GM23338 (cell line): ENCODE measurements around the gene KIF5A. TPM values are rescaled to one million over a fixed set of nuclear protein-coding genes. Genes with fewer than 3 reads are reported as not detected.

ENCODE experiments used
- ATAC-seq: fragments of 200-7000 bp; cut with Tn5 transposase; 3 replicates; pipeline ENCODE4 v1.9.1; 2020
- DNase-seq: peaks from one replicate; pipeline ENCODE4 v3.0.0-alpha.2; 2015; ENCODE audit warnings: low spot score
- H2AFZ ChIP-seq: fragments of 200-600 bp; sonication (generic); 2 replicates; pipeline ENCODE4 v1.8.0; 2016; ENCODE audit warnings: antibody characterized with exemption, mild to moderate bottlenecking, moderate library complexity
- H3F3A ChIP-seq: fragments of 200-600 bp; sonication (generic); replicated peaks from 2 replicates; pipeline ENCODE4 v1.8.0; 2017; ENCODE audit warnings: antibody characterized with exemption, mixed run types, low read depth
- H3K27ac ChIP-seq: fragments of 200-600 bp; sonication (generic); 2 replicates; pipeline ENCODE4 v1.6.1; 2016; ENCODE audit warnings: low read depth
- H3K27me3 ChIP-seq: fragments of 200-600 bp; sonication (generic); 2 replicates; pipeline ENCODE4 v1.8.0; 2016; ENCODE audit warnings: mild to moderate bottlenecking, mixed run types, moderate library complexity; ENCODE audit not compliant: insufficient read depth
- H3K36me3 ChIP-seq: fragments of 200-600 bp; sonication (generic); 2 replicates; pipeline ENCODE4 v1.8.0; 2016; ENCODE audit warnings: mild to moderate bottlenecking; ENCODE audit not compliant: insufficient read depth
- H3K4me1 ChIP-seq: fragments of 200-600 bp; sonication (generic); 2 replicates; pipeline ENCODE4 v1.8.0; 2016; ENCODE audit warnings: mild to moderate bottlenecking, moderate library complexity; ENCODE audit not compliant: insufficient read depth
- H3K4me2 ChIP-seq: fragments of 200-600 bp; sonication (generic); 2 replicates; pipeline ENCODE4 v1.7.1; 2017; ENCODE audit warnings: mixed run types
- H3K4me3 ChIP-seq: fragments of 200-600 bp; sonication (generic); 2 replicates; pipeline ENCODE4 v1.6.1; 2016; ENCODE audit warnings: mixed run types
- H3K79me2 ChIP-seq: fragments of 200-600 bp; sonication (generic); replicated peaks from 2 replicates; pipeline ENCODE4 v1.8.0; 2017; ENCODE audit warnings: mild to moderate bottlenecking; ENCODE audit not compliant: insufficient read depth
- H3K9me2 ChIP-seq: fragments of 200-600 bp; sonication (generic); 2 replicates; pipeline ENCODE4 v1.8.0; 2017; ENCODE audit not compliant: insufficient read depth
- H4K20me1 ChIP-seq: fragments of 200-600 bp; sonication (generic); replicated peaks from 2 replicates; pipeline ENCODE4 v1.8.0; 2017; ENCODE audit warnings: mild to moderate bottlenecking; ENCODE audit not compliant: insufficient read depth
- H3K27ac Mint-ChIP-seq: 2 replicates; pipeline ENCODE4 v1.8.0; 2020; ENCODE audit warnings: inconsistent platforms, mild to moderate bottlenecking, moderate library complexity, mixed read lengths
- H3K27me3 Mint-ChIP-seq: 3 replicates; pipeline ENCODE4 v1.8.0; 2022; ENCODE audit warnings: low read depth, mild to moderate bottlenecking, moderate library complexity, mixed read lengths, inconsistent platforms; ENCODE audit not compliant: insufficient read depth, poor library complexity
- H3K36me3 Mint-ChIP-seq: 3 replicates; pipeline ENCODE4 v1.8.0; 2021; ENCODE audit warnings: low read depth, mild to moderate bottlenecking, inconsistent platforms, moderate library complexity, mixed read lengths
- H3K4me1 Mint-ChIP-seq: 3 replicates; pipeline ENCODE4 v1.8.0; 2020; ENCODE audit warnings: mild to moderate bottlenecking, inconsistent platforms, mixed read lengths
- H3K4me3 Mint-ChIP-seq: 3 replicates; pipeline ENCODE4 v1.8.0; 2021; ENCODE audit warnings: moderate library complexity, mild to moderate bottlenecking, inconsistent platforms, mixed read lengths
- H3K9me3 Mint-ChIP-seq: 3 replicates; pipeline ENCODE4 v1.8.0; 2020; ENCODE audit warnings: moderate library complexity, mild to moderate bottlenecking, inconsistent platforms, mixed read lengths
- CREB1 ChIP-seq: fragments of 250-450 bp; sonication (Bioruptor Pico); IDR thresholded peaks from 2 replicates; pipeline ENCODE4 v1.5.0; 2020; ENCODE audit warnings: low read depth, mild to moderate bottlenecking, moderate library complexity
- EZH2 ChIP-seq: fragments of 200-600 bp; sonication (generic); IDR thresholded peaks from one replicate; pipeline ENCODE4 v1.8.0; 2017; ENCODE audit warnings: antibody characterized with exemption, mild to moderate bottlenecking, low read depth; ENCODE audit not compliant: unreplicated experiment
- EZH2phosphoT487 ChIP-seq: fragments of 200-600 bp; sonication (generic); IDR thresholded peaks from one replicate; pipeline ENCODE4 v1.8.1; 2018; ENCODE audit warnings: antibody characterized with exemption; ENCODE audit not compliant: unreplicated experiment
- NANOG ChIP-seq: IDR thresholded peaks from 2 replicates; pipeline ENCODE4 v1.6.1; 2016; ENCODE audit warnings: antibody characterized with exemption, borderline replicate concordance
- POLR2AphosphoS5 ChIP-seq: IDR thresholded peaks from 2 replicates; pipeline ENCODE4 v1.6.1; 2016; ENCODE audit warnings: antibody characterized with exemption, low read depth
- STAT1 ChIP-seq: IDR thresholded peaks from one replicate; pipeline ENCODE4 v1.6.1; 2016; ENCODE audit warnings: antibody characterized with exemption; ENCODE audit not compliant: unreplicated experiment
- ZNF331 ChIP-seq: fragments of 250-450 bp; sonication (Bioruptor Pico); IDR thresholded peaks from 2 replicates; pipeline ENCODE4 v1.5.0; 2020; ENCODE audit warnings: low read depth, mild to moderate bottlenecking, moderate library complexity
- polyA plus RNA-seq: library from polyadenylated mRNA; unstranded; fragments of >200 nt; fragmentation: Nextera tagmentation; extraction: Ambion mirVana; gene quantifications from 2 replicates; pipeline ENCODE4 v1.2.1, GENCODE V29; 2016
- total RNA-seq: library from RNA; depleted of rRNA; stranded (reverse); fragments of >200 nt; shearing (Covaris generic); gene quantifications from 2 replicates; pipeline ENCODE4 v1.2.3, GENCODE V29; 2014
- TF ChIP-seq, protein P1 (sequence below): IDR thresholded peaks from one replicate; pipeline ENCODE4 v1.6.1; 2018; ENCODE audit warnings: antibody characterized with exemption; ENCODE audit not compliant: unreplicated experiment
- TF ChIP-seq, protein P2 (sequence below): IDR thresholded peaks from 2 replicates; pipeline ENCODE4 v1.6.1; 2016; ENCODE audit warnings: antibody characterized with exemption
- TF ChIP-seq, protein P3 (sequence below): fragments of 250-450 bp; sonication (Bioruptor Pico); IDR thresholded peaks from 2 replicates; pipeline ENCODE4 v1.5.0; 2020; ENCODE audit warnings: mild to moderate bottlenecking, moderate library complexity
- TF ChIP-seq, protein P4 (sequence below), 2 experiments: fragments of 200-600 bp in 1 of 2; sonication (generic) in 1 of 2; conservative IDR thresholded peaks; 2 replicates each; pipeline versions ENCODE4 v1.5.1 to v1.6.1; 2016 to 2017; ENCODE audit warnings: antibody characterized with exemption in 2 of 2, low read depth in 2 of 2, mild to moderate bottlenecking in 2 of 2, moderate library complexity in 1 of 2

Gene KIF5A
- total and polyA plus RNA-seq, 2 experiments from 2014 or later = 11.1 to 21.3 TPM

DNA sequence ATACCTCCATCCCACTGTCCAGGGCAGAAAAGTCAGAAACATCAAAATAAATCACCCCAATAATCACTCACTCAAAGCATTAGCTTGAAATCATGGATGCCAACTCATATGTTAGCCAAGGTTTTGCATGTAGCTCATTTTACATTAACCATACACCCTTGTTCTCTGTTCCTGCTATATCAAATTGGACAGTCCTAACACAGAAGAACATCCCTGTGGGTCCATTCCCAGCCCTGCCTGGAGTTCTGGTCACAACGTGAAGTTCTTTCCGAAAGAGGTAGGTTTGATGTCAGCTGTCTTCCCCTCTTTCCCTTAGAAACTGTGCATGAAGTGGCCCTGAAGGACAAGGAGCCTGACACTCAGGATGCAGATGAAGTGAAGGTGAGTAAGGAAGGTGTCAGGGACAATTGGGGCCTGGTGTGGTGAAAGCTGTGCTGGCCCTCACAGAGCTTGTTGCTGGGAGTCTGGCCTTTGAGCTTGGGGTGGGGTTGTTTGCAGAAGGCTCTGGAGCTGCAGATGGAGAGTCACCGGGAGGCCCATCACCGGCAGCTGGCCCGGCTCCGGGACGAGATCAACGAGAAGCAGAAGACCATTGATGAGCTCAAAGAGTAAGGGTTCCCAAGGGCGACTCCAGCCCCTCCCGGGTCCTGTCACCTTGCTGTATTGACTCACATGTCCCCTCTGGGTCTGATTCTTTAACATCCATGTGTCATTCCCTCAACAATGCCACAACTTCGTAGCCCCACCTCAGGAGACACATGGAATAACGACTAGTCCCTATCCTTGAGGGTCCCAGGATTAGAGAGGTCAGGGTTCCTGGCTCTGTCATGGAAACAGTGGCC lies 26.1 kb downstream of the KIF5A start:
- Mint-ChIP-seq H3K4me1 (no peaks in the 10 kb centered on the region), H3K36me3 (peaks cover 66% of the 10 kb centered on the region), H3K27ac (no peak overlapping the region), H3K9me3 (no peaks in the 10 kb centered on the region), H3K27me3 (peaks cover 4% of the 10 kb centered on the region), H3K4me3 (no peak overlapping the region)
- peaks cover 4% of the 10 kb centered on the region; the same call in 1 of the 2 replicates for H4K20me1 ChIP-seq
- H3F3A ChIP-seq = 0 out of 2 replicates have a peak, but pooled peaks cover 2% of the 10 kb centered on the region
- no peak for ATAC-seq
- no peaks in the 10 kb centered on the region for H3K79me2 ChIP-seq
- H3K4me3 ChIP-seq = no peak overlapping the region
- H3K9me2 ChIP-seq = no peaks in the 10 kb centered on the region
- H3K36me3 ChIP-seq = peaks cover 5% of the 10 kb centered on the region
- TF ChIP-seq, protein P1, sequence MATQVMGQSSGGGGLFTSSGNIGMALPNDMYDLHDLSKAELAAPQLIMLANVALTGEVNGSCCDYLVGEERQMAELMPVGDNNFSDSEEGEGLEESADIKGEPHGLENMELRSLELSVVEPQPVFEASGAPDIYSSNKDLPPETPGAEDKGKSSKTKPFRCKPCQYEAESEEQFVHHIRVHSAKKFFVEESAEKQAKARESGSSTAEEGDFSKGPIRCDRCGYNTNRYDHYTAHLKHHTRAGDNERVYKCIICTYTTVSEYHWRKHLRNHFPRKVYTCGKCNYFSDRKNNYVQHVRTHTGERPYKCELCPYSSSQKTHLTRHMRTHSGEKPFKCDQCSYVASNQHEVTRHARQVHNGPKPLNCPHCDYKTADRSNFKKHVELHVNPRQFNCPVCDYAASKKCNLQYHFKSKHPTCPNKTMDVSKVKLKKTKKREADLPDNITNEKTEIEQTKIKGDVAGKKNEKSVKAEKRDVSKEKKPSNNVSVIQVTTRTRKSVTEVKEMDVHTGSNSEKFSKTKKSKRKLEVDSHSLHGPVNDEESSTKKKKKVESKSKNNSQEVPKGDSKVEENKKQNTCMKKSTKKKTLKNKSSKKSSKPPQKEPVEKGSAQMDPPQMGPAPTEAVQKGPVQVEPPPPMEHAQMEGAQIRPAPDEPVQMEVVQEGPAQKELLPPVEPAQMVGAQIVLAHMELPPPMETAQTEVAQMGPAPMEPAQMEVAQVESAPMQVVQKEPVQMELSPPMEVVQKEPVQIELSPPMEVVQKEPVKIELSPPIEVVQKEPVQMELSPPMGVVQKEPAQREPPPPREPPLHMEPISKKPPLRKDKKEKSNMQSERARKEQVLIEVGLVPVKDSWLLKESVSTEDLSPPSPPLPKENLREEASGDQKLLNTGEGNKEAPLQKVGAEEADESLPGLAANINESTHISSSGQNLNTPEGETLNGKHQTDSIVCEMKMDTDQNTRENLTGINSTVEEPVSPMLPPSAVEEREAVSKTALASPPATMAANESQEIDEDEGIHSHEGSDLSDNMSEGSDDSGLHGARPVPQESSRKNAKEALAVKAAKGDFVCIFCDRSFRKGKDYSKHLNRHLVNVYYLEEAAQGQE = no peak
- TF ChIP-seq CREB1 (CRISPR knock-in tag) (no peak), ZNF331 (CRISPR knock-in tag) (no peak), POLR2AphosphoS5 (no peak), EZH2 (no peak), EZH2phosphoT487 (no peak), STAT1 (no peak), NANOG (no peak)
- TF ChIP-seq, protein P2, sequence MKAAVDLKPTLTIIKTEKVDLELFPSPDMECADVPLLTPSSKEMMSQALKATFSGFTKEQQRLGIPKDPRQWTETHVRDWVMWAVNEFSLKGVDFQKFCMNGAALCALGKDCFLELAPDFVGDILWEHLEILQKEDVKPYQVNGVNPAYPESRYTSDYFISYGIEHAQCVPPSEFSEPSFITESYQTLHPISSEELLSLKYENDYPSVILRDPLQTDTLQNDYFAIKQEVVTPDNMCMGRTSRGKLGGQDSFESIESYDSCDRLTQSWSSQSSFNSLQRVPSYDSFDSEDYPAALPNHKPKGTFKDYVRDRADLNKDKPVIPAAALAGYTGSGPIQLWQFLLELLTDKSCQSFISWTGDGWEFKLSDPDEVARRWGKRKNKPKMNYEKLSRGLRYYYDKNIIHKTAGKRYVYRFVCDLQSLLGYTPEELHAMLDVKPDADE = no peak
- TF ChIP-seq, protein P3, sequence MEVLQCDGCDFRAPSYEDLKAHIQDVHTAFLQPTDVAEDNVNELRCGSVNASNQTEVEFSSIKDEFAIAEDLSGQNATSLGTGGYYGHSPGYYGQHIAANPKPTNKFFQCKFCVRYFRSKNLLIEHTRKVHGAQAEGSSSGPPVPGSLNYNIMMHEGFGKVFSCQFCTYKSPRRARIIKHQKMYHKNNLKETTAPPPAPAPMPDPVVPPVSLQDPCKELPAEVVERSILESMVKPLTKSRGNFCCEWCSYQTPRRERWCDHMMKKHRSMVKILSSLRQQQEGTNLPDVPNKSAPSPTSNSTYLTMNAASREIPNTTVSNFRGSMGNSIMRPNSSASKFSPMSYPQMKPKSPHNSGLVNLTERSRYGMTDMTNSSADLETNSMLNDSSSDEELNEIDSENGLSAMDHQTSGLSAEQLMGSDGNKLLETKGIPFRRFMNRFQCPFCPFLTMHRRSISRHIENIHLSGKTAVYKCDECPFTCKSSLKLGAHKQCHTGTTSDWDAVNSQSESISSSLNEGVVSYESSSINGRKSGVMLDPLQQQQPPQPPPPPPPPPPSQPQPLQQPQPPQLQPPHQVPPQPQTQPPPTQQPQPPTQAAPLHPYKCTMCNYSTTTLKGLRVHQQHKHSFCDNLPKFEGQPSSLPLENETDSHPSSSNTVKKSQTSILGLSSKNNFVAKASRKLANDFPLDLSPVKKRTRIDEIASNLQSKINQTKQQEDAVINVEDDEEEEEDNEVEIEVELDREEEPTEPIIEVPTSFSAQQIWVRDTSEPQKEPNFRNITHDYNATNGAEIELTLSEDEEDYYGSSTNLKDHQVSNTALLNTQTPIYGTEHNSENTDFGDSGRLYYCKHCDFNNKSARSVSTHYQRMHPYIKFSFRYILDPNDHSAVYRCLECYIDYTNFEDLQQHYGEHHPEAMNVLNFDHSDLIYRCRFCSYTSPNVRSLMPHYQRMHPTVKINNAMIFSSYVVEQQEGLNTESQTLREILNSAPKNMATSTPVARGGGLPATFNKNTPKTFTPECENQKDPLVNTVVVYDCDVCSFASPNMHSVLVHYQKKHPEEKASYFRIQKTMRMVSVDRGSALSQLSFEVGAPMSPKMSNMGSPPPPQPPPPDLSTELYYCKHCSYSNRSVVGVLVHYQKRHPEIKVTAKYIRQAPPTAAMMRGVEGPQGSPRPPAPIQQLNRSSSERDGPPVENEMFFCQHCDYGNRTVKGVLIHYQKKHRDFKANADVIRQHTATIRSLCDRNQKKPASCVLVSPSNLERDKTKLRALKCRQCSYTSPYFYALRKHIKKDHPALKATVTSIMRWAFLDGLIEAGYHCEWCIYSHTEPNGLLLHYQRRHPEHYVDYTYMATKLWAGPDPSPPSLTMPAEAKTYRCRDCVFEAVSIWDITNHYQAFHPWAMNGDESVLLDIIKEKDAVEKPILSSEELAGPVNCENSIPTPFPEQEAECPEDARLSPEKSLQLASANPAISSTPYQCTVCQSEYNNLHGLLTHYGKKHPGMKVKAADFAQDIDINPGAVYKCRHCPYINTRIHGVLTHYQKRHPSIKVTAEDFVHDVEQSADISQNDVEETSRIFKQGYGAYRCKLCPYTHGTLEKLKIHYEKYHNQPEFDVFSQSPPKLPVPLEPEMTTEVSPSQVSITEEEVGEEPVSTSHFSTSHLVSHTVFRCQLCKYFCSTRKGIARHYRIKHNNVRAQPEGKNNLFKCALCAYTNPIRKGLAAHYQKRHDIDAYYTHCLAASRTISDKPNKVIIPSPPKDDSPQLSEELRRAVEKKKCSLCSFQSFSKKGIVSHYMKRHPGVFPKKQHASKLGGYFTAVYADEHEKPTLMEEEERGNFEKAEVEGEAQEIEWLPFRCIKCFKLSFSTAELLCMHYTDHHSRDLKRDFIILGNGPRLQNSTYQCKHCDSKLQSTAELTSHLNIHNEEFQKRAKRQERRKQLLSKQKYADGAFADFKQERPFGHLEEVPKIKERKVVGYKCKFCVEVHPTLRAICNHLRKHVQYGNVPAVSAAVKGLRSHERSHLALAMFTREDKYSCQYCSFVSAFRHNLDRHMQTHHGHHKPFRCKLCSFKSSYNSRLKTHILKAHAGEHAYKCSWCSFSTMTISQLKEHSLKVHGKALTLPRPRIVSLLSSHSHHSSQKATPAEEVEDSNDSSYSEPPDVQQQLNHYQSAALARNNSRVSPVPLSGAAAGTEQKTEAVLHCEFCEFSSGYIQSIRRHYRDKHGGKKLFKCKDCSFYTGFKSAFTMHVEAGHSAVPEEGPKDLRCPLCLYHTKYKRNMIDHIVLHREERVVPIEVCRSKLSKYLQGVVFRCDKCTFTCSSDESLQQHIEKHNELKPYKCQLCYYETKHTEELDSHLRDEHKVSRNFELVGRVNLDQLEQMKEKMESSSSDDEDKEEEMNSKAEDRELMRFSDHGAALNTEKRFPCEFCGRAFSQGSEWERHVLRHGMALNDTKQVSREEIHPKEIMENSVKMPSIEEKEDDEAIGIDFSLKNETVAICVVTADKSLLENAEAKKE (CRISPR knock-in tag) = no peak
- TF ChIP-seq, protein P4, sequence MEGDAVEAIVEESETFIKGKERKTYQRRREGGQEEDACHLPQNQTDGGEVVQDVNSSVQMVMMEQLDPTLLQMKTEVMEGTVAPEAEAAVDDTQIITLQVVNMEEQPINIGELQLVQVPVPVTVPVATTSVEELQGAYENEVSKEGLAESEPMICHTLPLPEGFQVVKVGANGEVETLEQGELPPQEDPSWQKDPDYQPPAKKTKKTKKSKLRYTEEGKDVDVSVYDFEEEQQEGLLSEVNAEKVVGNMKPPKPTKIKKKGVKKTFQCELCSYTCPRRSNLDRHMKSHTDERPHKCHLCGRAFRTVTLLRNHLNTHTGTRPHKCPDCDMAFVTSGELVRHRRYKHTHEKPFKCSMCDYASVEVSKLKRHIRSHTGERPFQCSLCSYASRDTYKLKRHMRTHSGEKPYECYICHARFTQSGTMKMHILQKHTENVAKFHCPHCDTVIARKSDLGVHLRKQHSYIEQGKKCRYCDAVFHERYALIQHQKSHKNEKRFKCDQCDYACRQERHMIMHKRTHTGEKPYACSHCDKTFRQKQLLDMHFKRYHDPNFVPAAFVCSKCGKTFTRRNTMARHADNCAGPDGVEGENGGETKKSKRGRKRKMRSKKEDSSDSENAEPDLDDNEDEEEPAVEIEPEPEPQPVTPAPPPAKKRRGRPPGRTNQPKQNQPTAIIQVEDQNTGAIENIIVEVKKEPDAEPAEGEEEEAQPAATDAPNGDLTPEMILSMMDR (conservative IDR thresholded peaks at IDR 0.05; ENCODE audit: low read depth in 2 of 2) = no peak
- no peaks in the 10 kb centered on the region for H3K27me3 ChIP-seq
- no peak overlapping the region for H2AFZ ChIP-seq
- no peak overlapping the region for H3K27ac ChIP-seq
- DNase-seq = no peak
- no peaks in the 10 kb centered on the region for H3K4me1 ChIP-seq
- H3K4me2 ChIP-seq = no peak overlapping the region
